Measurements from ENCODE around the gene EXD2.
"Not testable (repeated sequence)": the region's sequence is repeated elsewhere in the genome, so short reads cannot be mapped to it uniquely, and the experiment has no call there.

EXD2 gene

GRCh38 chr14:69191340-69192111 is at the start of gene EXD2:
Gene EXD2 (plus strand): TSS chr14:69191498. CDS start chr14:69209471, 17,973 bp downstream.
- DNase-seq: peak; percentile 97

GRCh38 chr14:69141550-69141949 is 49.7 kb upstream of the EXD2 start:
- DNase-seq: no peak

GRCh38 chr14:69142101-69142500 is 49.2 kb upstream of the EXD2 start:
- DNase-seq: no peak

GRCh38 chr14:69149461-69150244 is 41.6 kb upstream of the EXD2 start:
- DNase-seq: no peak

- peak; percentile 81 for DNase-seq
Observed at GRCh38 chr14:69151458-69152180, 39.7 kb upstream of the EXD2 start.

- peak; percentile 70 for DNase-seq
Observed at GRCh38 chr14:69152181-69152901, 39.0 kb upstream of the EXD2 start.

GRCh38 chr14:69152902-69153151 is 38.5 kb upstream of the EXD2 start, which contains the start of gene DCAF5:
Gene DCAF5 (minus strand): TSS chr14:69153119. CDS start chr14:69152978, 141 bp downstream.
- no peak for DNase-seq

- peak; percentile 95 for DNase-seq
Observed at GRCh38 chr14:69153152-69153872, 38.0 kb upstream of the EXD2 start.

GRCh38 chr14:69153873-69154270 is 37.4 kb upstream of the EXD2 start:
- DNase-seq: peak; percentile 62

- no peak for DNase-seq
Observed at GRCh38 chr14:69154779-69155178, 36.5 kb upstream of the EXD2 start.

- no peak for DNase-seq
Observed at GRCh38 chr14:69156224-69156623, 35.1 kb upstream of the EXD2 start.

GRCh38 chr14:69161590-69161989 is 29.7 kb upstream of the EXD2 start:
- DNase-seq: no peak

- not testable (repeated sequence) for DNase-seq
Observed at GRCh38 chr14:69165787-69166186, 25.5 kb upstream of the EXD2 start.

- no peak for DNase-seq
Observed at GRCh38 chr14:69170839-69171238, 20.5 kb upstream of the EXD2 start.

- no peak for DNase-seq
Observed at GRCh38 chr14:69171569-69171968, 19.7 kb upstream of the EXD2 start.

- DNase-seq: no peak
Observed at GRCh38 chr14:69175130-69175529, 16.2 kb upstream of the EXD2 start.

- no peak for DNase-seq
Observed at GRCh38 chr14:69181491-69181890, 9.8 kb upstream of the EXD2 start.

GRCh38 chr14:69182580-69182979 is 8.7 kb upstream of the EXD2 start:
- not testable (repeated sequence) for DNase-seq

GRCh38 chr14:69183735-69184134 is 7.6 kb upstream of the EXD2 start:
- no peak for DNase-seq

GRCh38 chr14:69190191-69190590 is 1.1 kb upstream of the EXD2 start:
- DNase-seq: no peak

GRCh38 chr14:69193721-69194120 is 2.4 kb downstream of the EXD2 start:
- no peak for DNase-seq

- no peak for DNase-seq
Observed at GRCh38 chr14:69199786-69200185, 8.5 kb downstream of the EXD2 start.

Data from NCI-H1092 treated with DMSO at 0.1 percent for 48 hours (cell line).